Activated CD4-positive, alpha-beta T cell treated with anti-CD3 and anti-CD28 coated beads, Interleukin-10, Interleukin-2, amounts not matched to agents 100 ng/mL and 50 ng/mL, durations not matched to agents 16 hours and 8 hours (primary cell): ENCODE measurements around the gene SMIM9.
A peak's percentile ranks its signal among the peaks of the same experiment; 100 is the strongest.
"Not testable (repeated sequence)": the region's sequence is repeated elsewhere in the genome, so short reads cannot be mapped to it uniquely, and the experiment has no call there.

Source experiments
- DNase-seq: peaks from one replicate; pipeline ENCODE4 v3.0.0-alpha.2; 2020

SMIM9 gene

GRCh38 chrX:154834562-154834961 lies at the start of gene SMIM9:
TSS of gene SMIM9 (minus strand) at chrX:154834662. CDS start at chrX:154830856, 3,806 bp downstream.
- DNase-seq = no peak

GRCh38 chrX:154884069-154884468 lies 49.6 kb upstream of the SMIM9 start:
- DNase-seq = not testable (repeated sequence)

GRCh38 chrX:154873329-154873728 lies 38.9 kb upstream of the SMIM9 start:
- no peak for DNase-seq

GRCh38 chrX:154868522-154868921 lies 34.1 kb upstream of the SMIM9 start:
- not testable (repeated sequence) for DNase-seq

- no peak for DNase-seq
Measured at GRCh38 chrX:154855256-154855655, 20.8 kb upstream of the SMIM9 start.

- DNase-seq = no peak
Measured at GRCh38 chrX:154850957-154851611, 16.6 kb upstream of the SMIM9 start.

- DNase-seq = peak; percentile 49
Measured at GRCh38 chrX:154840856-154841255, 6.4 kb upstream of the SMIM9 start.

- no peak for DNase-seq
Measured at GRCh38 chrX:154836163-154836562, 1.7 kb upstream of the SMIM9 start.

GRCh38 chrX:154833746-154834274 lies 652 bp downstream of the SMIM9 start:
- no peak for DNase-seq

GRCh38 chrX:154829926-154830442 lies 4.5 kb downstream of the SMIM9 start:
- no peak for DNase-seq

GRCh38 chrX:154829134-154829533 lies 5.3 kb downstream of the SMIM9 start:
- DNase-seq = no peak

- DNase-seq = no peak
Measured at GRCh38 chrX:154828016-154828408, 6.5 kb downstream of the SMIM9 start.

- peak; percentile 28 for DNase-seq
Measured at GRCh38 chrX:154827194-154828015, 7.1 kb downstream of the SMIM9 start.

GRCh38 chrX:154825586-154825985 lies 8.9 kb downstream of the SMIM9 start:
- not testable (repeated sequence) for DNase-seq

GRCh38 chrX:154824638-154825037 lies 9.8 kb downstream of the SMIM9 start:
- no peak for DNase-seq

GRCh38 chrX:154822029-154822428 lies 12.4 kb downstream of the SMIM9 start:
- DNase-seq = no peak

GRCh38 chrX:154821523-154821922 lies 12.9 kb downstream of the SMIM9 start:
- DNase-seq = no peak

GRCh38 chrX:154819771-154820341 lies 14.6 kb downstream of the SMIM9 start:
- DNase-seq = no peak

- DNase-seq = no peak
Measured at GRCh38 chrX:154818916-154819770, 15.3 kb downstream of the SMIM9 start.

GRCh38 chrX:154817048-154817618 lies 17.3 kb downstream of the SMIM9 start:
- not testable (repeated sequence) for DNase-seq

- DNase-seq = not testable (repeated sequence)
Measured at GRCh38 chrX:154816326-154816898, 18.1 kb downstream of the SMIM9 start.
